GM12864 (cell line): ENCODE results near the gene LTBP1.
"Not testable (repeated sequence)": the region's sequence is repeated elsewhere in the genome, so short reads cannot be mapped to it uniquely, and the experiment has no call there.

Experiments used
- DNase-seq: peaks from one replicate; pipeline ENCODE4 v3.0.0-alpha.2; 2011; ENCODE audit warnings: low read depth
- H3K4me3 ChIP-seq: 2 replicates; pipeline ENCODE4 v1.5.1; 2011; ENCODE audit warnings: mild to moderate bottlenecking, low read depth, low read length, control low read depth
- CTCF ChIP-seq: IDR thresholded peaks from 2 replicates; pipeline ENCODE4 v1.5.1; 2011; ENCODE audit warnings: low read depth, mild to moderate bottlenecking, moderate library complexity, low read length, control low read depth, inconsistent platforms; ENCODE audit errors: missing control alignments

Gene LTBP1

GRCh38 chr2:33168425-33168824 lies 221.7 kb downstream of the LTBP1 start:
- H3K4me3 ChIP-seq, result no peak overlapping the region
- TF ChIP-seq CTCF, result no peak
- DNase-seq, result no peak

GRCh38 chr2:33168922-33169321 lies 222.2 kb downstream of the LTBP1 start:
- TF ChIP-seq CTCF, result no peak
- no peak for DNase-seq

GRCh38 chr2:33170251-33170650 lies 223.5 kb downstream of the LTBP1 start:
- not testable (repeated sequence) for DNase-seq, H3K4me3 ChIP-seq

More at GRCh38 chr2:33168922-33169321, 222.2 kb downstream of the LTBP1 start:
- no peak overlapping the region for H3K4me3 ChIP-seq

- no peak overlapping the region for H3K4me3 ChIP-seq
- TF ChIP-seq CTCF, result no peak
- DNase-seq, result no peak
Observed at GRCh38 chr2:33177627-33178026, 230.9 kb downstream of the LTBP1 start.

- no peak overlapping the region for H3K4me3 ChIP-seq
- no peak for DNase-seq
- no peak for TF ChIP-seq CTCF
Observed at GRCh38 chr2:33178209-33178608, 231.5 kb downstream of the LTBP1 start.

- no peak overlapping the region for H3K4me3 ChIP-seq
- TF ChIP-seq CTCF, result no peak
- DNase-seq, result no peak
Observed at GRCh38 chr2:33180915-33181314, 234.2 kb downstream of the LTBP1 start.

- H3K4me3 ChIP-seq, result no peak overlapping the region
- no peak for TF ChIP-seq CTCF
- DNase-seq, result no peak
Observed at GRCh38 chr2:33181466-33181865, 234.7 kb downstream of the LTBP1 start.

- no peak for TF ChIP-seq CTCF
- DNase-seq, result no peak
- H3K4me3 ChIP-seq, result no peak overlapping the region
Observed at GRCh38 chr2:33184041-33184440, 237.3 kb downstream of the LTBP1 start.
